Measurements from ENCODE around the gene ABLIM2. TPM values are rescaled to one million over a fixed set of nuclear protein-coding genes. Genes with fewer than 3 reads are reported as not detected.

ABLIM2 gene
- total and polyA plus RNA-seq, 2 donors (not counting 1 experiment from before 2014, with no cell fraction given) = 3.3 to 79.0 TPM

DNA sequence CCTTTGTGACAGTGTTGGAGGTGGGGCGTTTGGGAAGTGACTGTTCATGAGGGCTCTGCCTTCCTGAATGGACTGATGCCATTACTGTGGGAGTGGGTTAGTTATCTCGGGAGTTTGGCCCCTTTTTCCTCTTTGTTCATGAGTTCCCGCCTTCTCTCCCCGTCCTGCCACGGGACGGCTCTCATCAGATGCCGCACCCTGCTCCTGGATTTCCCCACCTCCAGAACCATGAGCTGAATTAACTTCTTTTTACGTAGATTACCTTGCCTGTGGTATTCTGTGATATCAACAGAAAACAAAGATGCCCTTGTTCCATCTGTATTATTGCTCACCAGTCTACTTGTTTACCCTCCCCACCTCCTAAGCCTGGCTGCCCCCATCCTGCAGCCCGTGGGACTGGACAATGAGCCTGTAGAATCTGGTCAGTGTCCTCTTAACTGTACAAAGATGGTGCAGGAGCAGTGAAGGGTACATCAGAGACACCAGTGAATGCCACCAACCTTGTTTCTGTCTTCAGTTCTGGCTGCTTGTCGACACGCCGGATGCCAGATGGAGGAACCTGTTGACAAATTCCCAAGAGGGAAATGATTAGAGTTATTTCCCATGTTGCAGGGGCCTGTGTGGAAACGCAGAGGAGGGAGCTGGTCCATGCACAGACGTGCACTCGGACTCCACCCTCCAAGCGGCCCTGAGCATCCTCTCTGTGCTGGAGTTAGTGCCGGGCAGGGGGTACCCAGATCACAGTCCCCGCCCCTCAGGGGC, 104.7 kb downstream of the ABLIM2 start:
- H3K27me3 ChIP-seq (replicated peaks in 1 of 4; ENCODE audit: control extremely low read depth in 1 of 4, control insufficient read depth in 3 of 4, insufficient read depth in 4 of 4, low read length in 3 of 4) = no peaks in the 10 kb centered on the region
- TF ChIP-seq EZH2 (IDR thresholded peaks at IDR 0.05; ENCODE audit: borderline replicate concordance, insufficient read depth, low read depth, low read length, poor library complexity, severe bottlenecking) = no peak
- TF ChIP-seq, protein P1, sequence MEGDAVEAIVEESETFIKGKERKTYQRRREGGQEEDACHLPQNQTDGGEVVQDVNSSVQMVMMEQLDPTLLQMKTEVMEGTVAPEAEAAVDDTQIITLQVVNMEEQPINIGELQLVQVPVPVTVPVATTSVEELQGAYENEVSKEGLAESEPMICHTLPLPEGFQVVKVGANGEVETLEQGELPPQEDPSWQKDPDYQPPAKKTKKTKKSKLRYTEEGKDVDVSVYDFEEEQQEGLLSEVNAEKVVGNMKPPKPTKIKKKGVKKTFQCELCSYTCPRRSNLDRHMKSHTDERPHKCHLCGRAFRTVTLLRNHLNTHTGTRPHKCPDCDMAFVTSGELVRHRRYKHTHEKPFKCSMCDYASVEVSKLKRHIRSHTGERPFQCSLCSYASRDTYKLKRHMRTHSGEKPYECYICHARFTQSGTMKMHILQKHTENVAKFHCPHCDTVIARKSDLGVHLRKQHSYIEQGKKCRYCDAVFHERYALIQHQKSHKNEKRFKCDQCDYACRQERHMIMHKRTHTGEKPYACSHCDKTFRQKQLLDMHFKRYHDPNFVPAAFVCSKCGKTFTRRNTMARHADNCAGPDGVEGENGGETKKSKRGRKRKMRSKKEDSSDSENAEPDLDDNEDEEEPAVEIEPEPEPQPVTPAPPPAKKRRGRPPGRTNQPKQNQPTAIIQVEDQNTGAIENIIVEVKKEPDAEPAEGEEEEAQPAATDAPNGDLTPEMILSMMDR (IDR thresholded peaks at IDR 0.05) = no peak
- H3K9me3 ChIP-seq (ENCODE audit: control extremely low read depth in 1 of 3, control insufficient read depth in 2 of 3, insufficient read depth in 1 of 3, low read length in 2 of 3) = peaks cover 0 to 32% (median 4%) of the 10 kb centered on the region in 3 donors
- H3K27ac ChIP-seq (ENCODE audit: low read length in 2 of 2) = no peak overlapping the region
- peaks cover 8% of the 10 kb centered on the region for H3K27me3 Mint-ChIP-seq
- H3K4me3 ChIP-seq (ENCODE audit: control extremely low read depth in 1 of 5, extremely low read depth in 1 of 5, insufficient read depth in 1 of 5, low read depth in 2 of 5, low read length in 4 of 5) = no peak overlapping the region
- H3K4me1 Mint-ChIP-seq = no peaks in the 10 kb centered on the region
- DNase-seq (no peak), ATAC-seq (ENCODE audit: low read depth) (no peak)
- H3K9ac ChIP-seq (ENCODE audit: low read length) = no peak overlapping the region
- intact Hi-C loops (cut with micrococcal nuclease) = no loop called here
- 86% methylated on average over 14 of the region's 18 CpGs for WGBS (ENCODE audit: insufficient coverage)
- CTCF ChIA-PET = no interaction called here
- POLR2A ChIA-PET = no interaction called here
- no peaks in the 10 kb centered on the region for H3K79me2 ChIP-seq (ENCODE audit: control insufficient read depth, insufficient read depth, low read length)
- no peak overlapping the region for H3K4me3 Mint-ChIP-seq
- no peaks in the 10 kb centered on the region for H3K36me3 ChIP-seq (replicated peaks in 1 of 2; ENCODE audit: control extremely low read depth in 1 of 2, control insufficient read depth in 1 of 2, extremely low read depth in 1 of 2, insufficient read depth in 2 of 2, low read length in 1 of 2)
- no peak overlapping the region for H3K4me2 ChIP-seq (replicated peaks; ENCODE audit: low read depth, low read length, poor library complexity, severe bottlenecking)
- peaks cover 6% of the 10 kb centered on the region for H3K9me3 Mint-ChIP-seq (ENCODE audit: insufficient read depth)
- no peaks in the 10 kb centered on the region for H3K4me1 ChIP-seq (ENCODE audit: control insufficient read depth in 2 of 2, insufficient read depth in 2 of 2, low read length in 2 of 2)
- H2AFZ ChIP-seq (ENCODE audit: insufficient read depth, low read depth, low read length, poor library complexity, severe bottlenecking) = no peak overlapping the region
- H3K27ac Mint-ChIP-seq = no peak overlapping the region
- no peaks in the 10 kb centered on the region for H4K20me1 ChIP-seq (ENCODE audit: control insufficient read depth, insufficient read depth, low read length, poor library complexity, severe bottlenecking)

DNA sequence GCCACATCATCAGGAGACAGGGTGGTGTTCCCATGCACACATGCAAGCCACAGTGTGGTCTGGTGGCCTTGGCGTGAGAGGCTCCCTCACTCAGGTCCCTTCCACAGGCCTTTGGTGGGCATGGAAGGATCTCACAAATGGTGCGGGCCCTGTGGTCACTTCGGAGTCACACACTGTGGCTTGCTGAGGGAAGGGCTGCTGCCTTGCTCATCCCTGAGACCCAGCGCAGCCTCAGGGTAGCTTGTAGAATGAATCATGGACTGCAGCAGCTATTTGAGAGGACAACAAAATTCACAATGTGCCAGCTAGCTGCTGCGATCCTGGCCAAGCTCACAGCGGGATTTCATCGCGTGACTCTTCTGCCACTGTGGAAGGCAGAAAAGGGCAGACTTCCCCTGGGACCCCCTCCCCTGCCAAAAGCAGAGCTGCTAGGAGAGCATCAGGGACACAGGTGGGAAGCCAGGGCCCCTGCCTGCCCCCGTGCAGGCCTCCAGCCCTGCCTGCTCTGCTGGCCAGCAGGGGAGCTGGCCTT, 106.4 kb downstream of the ABLIM2 start:
- Mint-ChIP-seq H3K4me3 (no peak overlapping the region), H3K27ac (no peak overlapping the region), H3K4me1 (no peaks in the 10 kb centered on the region), H3K27me3 (peaks cover 16% of the 10 kb centered on the region), H3K9me3 (ENCODE audit: insufficient read depth) (peaks cover 6% of the 10 kb centered on the region)
- Histone ChIP-seq H3K4me2 (replicated peaks; ENCODE audit: low read depth, low read length, poor library complexity, severe bottlenecking) (no peak overlapping the region), H2AFZ (ENCODE audit: insufficient read depth, low read depth, low read length, poor library complexity, severe bottlenecking) (no peak overlapping the region), H3K9ac (ENCODE audit: low read length) (no peak overlapping the region), H3K36me3 (replicated peaks in 1 of 2; ENCODE audit: control extremely low read depth in 1 of 2, control insufficient read depth in 1 of 2, extremely low read depth in 1 of 2, insufficient read depth in 2 of 2, low read length in 1 of 2) (no peaks in the 10 kb centered on the region), H3K9me3 (ENCODE audit: control extremely low read depth in 1 of 3, control insufficient read depth in 2 of 3, insufficient read depth in 1 of 3, low read length in 2 of 3) (peaks cover 0 to 23% (median 4%) of the 10 kb centered on the region in 3 donors), H3K79me2 (ENCODE audit: control insufficient read depth, insufficient read depth, low read length) (no peaks in the 10 kb centered on the region), H3K4me1 (ENCODE audit: control insufficient read depth in 2 of 2, insufficient read depth in 2 of 2, low read length in 2 of 2) (no peaks in the 10 kb centered on the region), H3K4me3 (ENCODE audit: control extremely low read depth in 1 of 5, extremely low read depth in 1 of 5, insufficient read depth in 1 of 5, low read depth in 2 of 5, low read length in 4 of 5) (no peak overlapping the region), H4K20me1 (ENCODE audit: control insufficient read depth, insufficient read depth, low read length, poor library complexity, severe bottlenecking) (no peaks in the 10 kb centered on the region), H3K27ac (ENCODE audit: low read length in 2 of 2) (no peak overlapping the region), H3K27me3 (replicated peaks in 1 of 4; ENCODE audit: control extremely low read depth in 1 of 4, control insufficient read depth in 3 of 4, insufficient read depth in 4 of 4, low read length in 3 of 4) (peaks cover 0 to 5% (median 0%) of the 10 kb centered on the region in 4 experiments)
- CTCF ChIA-PET = no interaction called here
- WGBS (ENCODE audit: insufficient coverage) = 94% methylated on average over 9 of the region's 9 CpGs
- DNase-seq = no peak
- POLR2A ChIA-PET = no interaction called here
- no peak for ATAC-seq (ENCODE audit: low read depth)
- TF ChIP-seq, protein P1 (IDR thresholded peaks at IDR 0.05) = no peak
- no peak for TF ChIP-seq EZH2 (IDR thresholded peaks at IDR 0.05; ENCODE audit: borderline replicate concordance, insufficient read depth, low read depth, low read length, poor library complexity, severe bottlenecking)
- intact Hi-C loops (cut with micrococcal nuclease) = no loop called here
